GM19372 (cell line): ENCODE results near the gene SUV39H1.
"Not testable (repeated sequence)": the region's sequence is repeated elsewhere in the genome, so short reads cannot be mapped to it uniquely, and the experiment has no call there.

Source experiments
- ATAC-seq: cut with Tn5 transposase; IDR thresholded peaks from one replicate; pipeline ENCODE4 v1.9.1; 2021; ENCODE audit warnings: mild to moderate bottlenecking, low read depth, moderate library complexity; ENCODE audit not compliant: unreplicated experiment

Gene SUV39H1, protein sequence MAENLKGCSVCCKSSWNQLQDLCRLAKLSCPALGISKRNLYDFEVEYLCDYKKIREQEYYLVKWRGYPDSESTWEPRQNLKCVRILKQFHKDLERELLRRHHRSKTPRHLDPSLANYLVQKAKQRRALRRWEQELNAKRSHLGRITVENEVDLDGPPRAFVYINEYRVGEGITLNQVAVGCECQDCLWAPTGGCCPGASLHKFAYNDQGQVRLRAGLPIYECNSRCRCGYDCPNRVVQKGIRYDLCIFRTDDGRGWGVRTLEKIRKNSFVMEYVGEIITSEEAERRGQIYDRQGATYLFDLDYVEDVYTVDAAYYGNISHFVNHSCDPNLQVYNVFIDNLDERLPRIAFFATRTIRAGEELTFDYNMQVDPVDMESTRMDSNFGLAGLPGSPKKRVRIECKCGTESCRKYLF

DNA sequence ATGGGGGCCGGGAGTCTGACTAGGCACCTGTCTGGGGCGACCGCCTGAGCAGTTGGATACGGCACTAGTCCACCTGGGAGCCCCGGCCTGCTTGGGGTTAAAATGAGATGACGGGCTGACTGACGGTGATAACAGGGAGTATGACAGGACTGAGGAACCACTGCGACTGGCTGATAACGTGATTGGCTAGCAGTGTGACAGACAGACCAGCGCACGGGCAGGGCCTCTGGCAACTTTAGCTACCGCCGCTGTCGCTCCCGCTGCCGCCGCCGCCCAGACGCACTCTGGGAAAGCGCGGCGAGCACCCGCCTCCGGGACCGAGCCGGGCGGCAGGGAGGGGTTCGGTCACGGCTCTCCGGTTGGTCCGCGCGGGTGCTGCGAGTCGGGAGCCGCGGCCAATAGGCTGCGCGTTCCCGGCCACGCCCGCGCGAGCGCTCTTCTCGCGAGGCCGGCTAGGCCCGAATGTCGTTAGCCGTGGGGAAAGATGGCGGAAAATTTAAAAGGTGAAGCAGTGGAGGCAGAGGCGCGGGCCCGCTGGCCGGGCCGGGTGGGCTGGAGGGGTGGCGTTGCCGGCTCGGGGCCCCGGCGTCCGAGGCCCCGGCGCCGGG is at the start of gene SUV39H1:
Gene SUV39H1, plus strand, starts transcription at position 434 of the 608 bp plus-strand sequence. Its CDS starts 51 bp downstream, at position 485.
- ATAC-seq = peak; percentile 76

GRCh38 chrX:48648336-48648751 is 48.2 kb upstream of the SUV39H1 start:
- no peak for ATAC-seq

DNA sequence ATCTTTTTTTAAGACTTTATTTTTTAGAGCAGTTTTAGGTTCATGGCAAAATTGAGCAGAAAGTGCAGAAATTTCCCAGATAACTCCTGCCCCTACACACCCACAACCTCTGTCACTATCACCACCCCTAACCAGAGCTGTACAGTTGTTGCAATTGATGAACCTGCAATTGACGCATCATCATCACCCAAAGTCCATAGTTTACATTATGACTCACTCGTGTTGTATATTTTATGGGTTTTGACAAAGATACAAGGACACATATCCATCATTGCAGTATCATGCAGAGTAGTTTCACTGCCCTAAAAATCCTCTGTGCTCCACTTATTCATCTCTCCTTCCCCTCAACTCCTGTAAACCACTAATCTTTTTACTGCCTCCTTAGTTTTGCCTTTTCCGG is 47.4 kb upstream of the SUV39H1 start:
- ATAC-seq = no peak

DNA sequence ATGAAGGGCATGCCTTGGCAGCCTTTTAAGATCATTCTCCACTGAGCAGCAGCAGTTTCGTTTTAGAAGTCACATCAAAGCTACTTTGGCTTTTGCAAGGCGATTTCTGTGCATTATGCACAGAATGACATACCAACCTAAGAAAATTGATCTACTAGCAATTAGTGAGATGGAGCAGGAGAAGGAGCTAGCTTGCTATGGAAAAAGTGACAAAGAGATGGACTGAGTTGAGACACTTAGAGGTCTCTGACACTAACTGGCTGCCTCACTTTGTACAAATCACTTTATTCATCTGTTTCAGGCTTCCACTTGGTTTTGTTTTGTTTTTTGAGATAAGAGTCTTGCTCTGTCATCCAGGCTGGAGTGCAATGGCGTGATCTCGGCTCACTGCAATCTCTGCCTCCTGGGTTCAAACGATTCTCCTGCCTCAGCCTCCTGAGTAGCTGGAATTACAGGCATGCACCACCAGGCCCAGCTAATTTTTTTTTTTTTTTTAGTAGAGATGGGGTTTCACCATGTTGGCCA is 44.4 kb upstream of the SUV39H1 start:
- not testable (repeated sequence) for ATAC-seq

DNA sequence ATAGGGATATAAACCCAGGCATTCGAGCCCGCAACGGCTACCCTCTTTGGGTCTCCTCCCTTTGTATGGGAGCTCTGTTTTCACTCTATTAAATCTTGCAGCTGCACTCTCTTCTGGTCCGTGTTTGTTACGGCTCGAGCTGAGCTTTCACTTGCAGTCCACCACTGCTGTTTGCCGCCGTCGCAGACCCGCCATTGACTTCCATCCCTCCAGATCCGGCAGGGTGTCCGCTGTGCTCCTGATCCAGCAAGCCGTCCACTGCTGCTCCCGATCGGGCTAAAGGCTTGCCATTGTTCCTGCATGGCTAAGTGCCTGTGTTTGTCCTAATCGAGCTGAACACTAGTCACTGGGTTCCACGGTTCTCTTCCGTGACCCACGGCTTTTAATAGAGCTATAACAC is 41.8 kb upstream of the SUV39H1 start:
- not testable (repeated sequence) for ATAC-seq

DNA sequence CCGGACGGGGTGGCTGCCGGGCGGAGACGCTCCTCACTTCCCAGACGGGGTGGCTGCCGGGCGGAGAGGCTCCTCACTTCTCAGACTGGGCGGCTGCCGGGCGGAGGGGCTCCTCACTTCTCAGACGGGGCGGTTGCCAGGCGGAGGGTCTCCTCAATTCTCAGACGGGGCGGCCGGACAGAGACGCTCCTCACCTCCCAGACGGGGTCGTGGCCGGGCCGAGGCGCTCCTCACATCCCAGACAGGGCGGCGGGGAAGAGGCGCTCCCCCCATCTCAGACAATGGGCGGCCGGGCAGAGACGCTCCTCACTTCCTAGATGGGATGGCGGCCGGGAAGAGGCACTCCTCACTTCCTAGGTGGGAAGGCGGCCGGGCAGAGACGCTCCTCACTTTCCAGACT is 36.8 kb upstream of the SUV39H1 start:
- ATAC-seq = not testable (repeated sequence)

- no peak for ATAC-seq
Measured at GRCh38 chrX:48663241-48663640, 33.3 kb upstream of the SUV39H1 start.

GRCh38 chrX:48664156-48664555 is 32.4 kb upstream of the SUV39H1 start:
- no peak for ATAC-seq

DNA sequence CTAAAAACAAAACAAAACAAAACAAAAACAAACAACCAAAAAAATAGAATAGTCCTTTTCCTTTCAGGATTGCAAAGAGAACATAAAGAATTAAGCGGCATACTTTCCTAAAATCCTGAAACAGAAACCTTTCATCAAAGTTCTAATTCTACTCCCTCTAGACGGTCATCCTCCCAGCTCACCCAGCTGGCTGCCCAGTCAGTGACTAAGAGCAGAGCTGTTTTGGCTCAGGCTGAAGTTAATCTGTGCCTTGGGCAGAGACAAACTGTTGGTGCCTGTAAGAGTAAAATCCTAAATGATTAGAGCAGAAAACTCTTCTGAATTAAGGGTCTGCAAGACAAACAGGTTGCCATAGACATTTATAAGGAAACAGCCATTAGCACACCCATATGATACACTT is 30.5 kb upstream of the SUV39H1 start:
- ATAC-seq = no peak

GRCh38 chrX:48666649-48667048 is 29.9 kb upstream of the SUV39H1 start:
- ATAC-seq = no peak

DNA sequence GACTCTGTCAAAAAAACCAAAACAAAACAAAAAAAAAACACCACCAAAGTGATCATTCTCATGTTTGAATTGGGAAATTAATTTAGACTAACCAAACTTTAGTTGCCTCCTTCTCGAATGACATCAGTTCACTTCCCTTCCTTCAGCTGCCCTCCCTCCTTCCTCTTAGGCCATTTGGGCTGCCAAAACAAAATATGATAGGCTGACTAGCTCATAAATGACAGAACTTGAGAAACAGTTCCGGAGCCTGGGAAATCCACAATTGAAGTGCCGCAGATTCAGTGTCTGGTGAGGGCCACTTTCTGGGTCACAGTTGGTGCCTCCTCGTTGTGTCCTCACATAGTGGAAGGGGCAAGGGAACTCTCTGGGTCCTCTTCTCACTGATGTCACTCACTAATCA is 29.0 kb upstream of the SUV39H1 start:
- ATAC-seq = no peak

DNA sequence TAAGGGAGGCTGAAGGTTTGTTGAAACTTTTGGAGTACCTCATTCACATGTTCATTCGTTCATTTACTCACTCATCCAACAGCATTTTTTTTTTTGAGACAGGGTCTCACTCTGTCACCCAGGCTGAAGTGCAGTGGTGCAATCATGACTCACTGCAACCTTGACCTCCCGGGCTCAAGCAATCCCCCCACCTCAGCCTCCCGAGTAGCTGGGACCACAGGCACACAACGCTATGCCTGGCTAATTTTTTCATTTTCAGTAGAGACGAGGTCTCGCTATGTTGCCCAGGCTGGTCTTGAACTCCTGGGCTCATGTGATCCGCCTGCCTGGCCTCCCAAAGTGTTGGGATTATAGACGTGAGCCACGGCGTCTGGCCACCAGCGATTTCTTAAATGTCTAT is 28.3 kb upstream of the SUV39H1 start:
- not testable (repeated sequence) for ATAC-seq

DNA sequence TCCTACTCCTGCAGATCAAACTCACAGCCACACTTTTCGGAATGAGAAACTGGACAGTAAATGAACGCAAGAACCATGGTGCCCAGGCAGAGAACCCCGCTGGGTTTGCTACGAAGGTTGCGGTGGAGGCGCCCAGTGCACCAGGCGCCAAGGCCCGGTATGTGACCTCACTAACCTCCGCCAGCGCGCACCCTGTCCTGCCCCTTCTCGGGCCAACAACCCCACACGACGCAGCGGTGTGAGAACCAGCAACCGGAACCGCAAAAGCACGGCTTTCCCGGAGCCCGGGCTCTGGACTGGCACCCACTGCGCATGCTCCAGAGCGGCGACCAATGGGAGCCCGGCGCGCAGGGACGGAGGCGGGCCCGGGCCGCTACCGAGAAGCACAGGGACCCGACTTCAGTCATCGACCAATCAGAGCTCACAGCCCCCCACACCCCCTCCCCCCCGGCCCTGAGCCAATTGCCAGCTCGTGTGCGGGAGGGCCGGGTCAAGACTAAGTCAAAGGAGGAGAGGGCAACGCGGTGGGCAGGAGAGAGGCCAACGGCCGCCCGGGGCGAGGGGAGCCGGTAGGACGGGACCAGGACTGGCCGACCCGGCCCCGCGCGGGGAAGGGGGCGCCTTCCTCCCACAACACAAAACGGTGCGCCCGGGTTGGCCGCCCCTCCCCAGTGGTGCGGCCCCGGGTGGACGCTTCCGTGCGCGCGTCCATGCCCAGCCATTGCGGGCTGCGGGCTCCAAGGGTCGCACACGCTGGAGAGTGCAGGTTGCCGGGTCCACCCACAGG is 20.2 kb upstream of the SUV39H1 start:
- ATAC-seq = peak; percentile 89

GRCh38 chrX:48676893-48677270 is 19.7 kb upstream of the SUV39H1 start:
- ATAC-seq = no peak

GRCh38 chrX:48677516-48677915 is 19.0 kb upstream of the SUV39H1 start:
- ATAC-seq = no peak

GRCh38 chrX:48680467-48680866 is 16.1 kb upstream of the SUV39H1 start:
- not testable (repeated sequence) for ATAC-seq

DNA sequence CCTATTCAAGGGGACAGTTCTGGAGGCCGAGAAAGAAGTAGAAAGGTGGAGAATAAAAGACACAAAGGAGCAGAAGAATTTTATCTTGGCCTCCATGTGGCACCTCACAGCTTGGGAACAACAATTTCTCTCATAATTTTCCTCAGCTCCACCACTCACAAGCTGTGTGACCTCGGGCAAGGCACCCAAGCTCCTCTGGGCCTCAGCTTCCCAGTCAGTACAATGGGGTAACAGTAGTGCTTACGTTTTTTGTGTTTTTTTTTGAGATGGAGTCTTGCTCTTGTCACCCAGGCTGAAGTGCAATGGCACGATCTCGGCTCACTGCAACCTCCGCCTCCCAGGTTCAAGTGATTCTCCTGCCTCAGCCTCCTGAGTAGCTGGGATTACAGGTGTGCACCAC is 15.6 kb upstream of the SUV39H1 start:
- not testable (repeated sequence) for ATAC-seq

DNA sequence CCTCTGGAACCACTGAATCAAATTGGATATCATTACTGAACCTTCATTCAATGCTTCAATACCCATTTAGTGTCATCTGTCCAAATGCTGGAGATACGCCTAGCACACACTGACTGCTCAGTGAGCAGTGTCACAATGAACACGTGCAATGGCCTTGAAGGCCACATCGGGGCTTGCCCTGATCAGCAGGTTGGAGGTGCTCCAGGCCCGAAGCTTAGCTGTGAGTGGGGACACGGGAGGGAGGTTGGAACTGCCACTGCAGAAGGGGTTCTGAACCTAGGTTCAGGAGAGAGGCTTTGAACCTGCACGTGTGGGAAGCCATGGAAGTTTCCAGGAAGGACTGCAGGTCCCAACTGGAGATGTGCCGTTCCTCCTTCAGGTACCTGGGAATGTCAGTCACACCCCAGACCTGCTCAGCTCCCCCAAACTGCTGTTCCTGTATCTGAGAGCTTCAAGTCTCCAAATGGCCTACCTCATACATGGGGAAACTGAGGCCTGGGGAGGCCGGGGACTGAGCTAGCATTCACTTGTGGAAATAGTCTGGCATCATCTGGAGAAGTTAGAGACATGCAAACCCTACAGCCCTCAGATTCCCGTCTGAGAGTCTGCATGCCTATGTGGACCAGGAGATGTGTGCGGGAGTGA is 14.9 kb upstream of the SUV39H1 start:
- ATAC-seq = no peak

DNA sequence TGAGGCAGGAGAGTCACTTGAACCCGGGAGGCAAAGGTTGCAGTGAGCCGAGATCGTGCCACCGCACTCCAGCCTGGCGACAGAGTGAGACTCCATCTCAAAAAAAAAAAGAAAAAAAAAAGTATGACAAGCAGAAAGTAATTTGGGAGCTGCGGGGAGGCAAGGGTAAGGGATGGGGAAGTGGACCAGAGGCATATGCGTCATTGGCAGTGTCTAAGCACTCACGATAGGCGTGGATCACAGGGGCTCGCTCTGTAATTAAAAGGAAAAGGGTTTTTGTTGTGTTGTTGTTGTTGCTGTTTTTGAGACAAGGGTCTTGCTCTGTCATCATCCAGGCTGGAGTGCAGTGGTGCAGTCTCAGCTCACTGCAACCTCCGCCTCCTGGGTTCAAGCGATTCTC is 13.7 kb upstream of the SUV39H1 start:
- not testable (repeated sequence) for ATAC-seq

DNA sequence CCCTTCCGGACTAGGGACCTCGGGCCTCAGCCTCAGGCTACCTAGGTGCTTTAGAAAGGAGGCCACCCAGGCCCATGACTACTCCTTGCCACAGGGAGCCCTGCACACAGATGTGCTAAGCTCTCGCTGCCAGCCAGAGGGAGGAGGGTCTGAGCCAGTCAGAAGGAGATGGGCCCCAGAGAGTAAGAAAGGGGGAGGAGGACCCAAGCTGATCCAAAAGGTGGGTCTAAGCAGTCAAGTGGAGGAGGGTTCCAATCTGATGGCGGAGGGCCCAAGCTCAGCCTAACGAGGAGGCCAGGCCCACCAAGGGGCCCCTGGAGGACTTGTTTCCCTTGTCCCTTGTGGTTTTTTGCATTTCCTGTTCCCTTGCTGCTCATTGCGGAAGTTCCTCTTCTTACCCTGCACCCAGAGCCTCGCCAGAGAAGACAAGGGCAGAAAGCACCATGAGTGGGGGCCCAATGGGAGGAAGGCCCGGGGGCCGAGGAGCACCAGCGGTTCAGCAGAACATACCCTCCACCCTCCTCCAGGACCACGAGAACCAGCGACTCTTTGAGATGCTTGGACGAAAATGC is 13.0 kb upstream of the SUV39H1 start, which contains the start of gene WAS:
Gene WAS, plus strand, starts transcription at position 389 of the 572 bp plus-strand sequence. Its CDS starts 55 bp downstream, at position 444.
- peak; percentile 75 for ATAC-seq
